Natural killer cell (primary cell): Measurements from ENCODE around the gene GRID1. TPM values are rescaled to one million over a fixed set of nuclear protein-coding genes. Genes with fewer than 3 reads are reported as not detected.

ENCODE experiments used
- ATAC-seq, 3 donors: fragments of 150-1000 bp in 2 of 3; fragments of 200-7000 bp in 1 of 3; cut with Tn5 transposase; 1 replicate in 1 of 3; 2 replicates in 2 of 3; pipeline ENCODE4 v1.10.0; 2021; ENCODE audit warnings: mild to moderate bottlenecking in 2 of 3, moderate library complexity in 2 of 3
- DNase-seq, 2 donors: peaks; one replicate each; pipeline versions ENCODE4 v3.0.0 to v3.0.0-alpha.2; 2013 to 2021; ENCODE audit warnings: mixed read lengths in 1 of 2
- H3K27ac ChIP-seq: one replicate; pipeline ENCODE4 v1.5.1; 2013; ENCODE audit warnings: mild to moderate bottlenecking, low read length
- H3K27me3 ChIP-seq: one replicate; pipeline ENCODE4 v1.6.1; 2013; ENCODE audit warnings: low read length; ENCODE audit not compliant: control insufficient read depth, insufficient read depth
- H3K36me3 ChIP-seq: one replicate; pipeline ENCODE4 v1.6.1; 2013; ENCODE audit warnings: low read length; ENCODE audit not compliant: control insufficient read depth, insufficient read depth
- H3K4me1 ChIP-seq: one replicate; pipeline ENCODE4 v1.6.1; 2013; ENCODE audit warnings: low read length; ENCODE audit not compliant: control insufficient read depth, insufficient read depth
- H3K4me3 ChIP-seq: one replicate; pipeline ENCODE4 v1.5.1; 2013; ENCODE audit warnings: low read length
- H3K9me3 ChIP-seq: one replicate; pipeline ENCODE4 v1.6.1; 2013; ENCODE audit warnings: low read length; ENCODE audit not compliant: control insufficient read depth, insufficient read depth
- H3K27ac Mint-ChIP-seq, 2 donors: one replicate each; pipeline ENCODE4 v1.8.0; 2022; ENCODE audit warnings: mild to moderate bottlenecking in 2 of 2, mixed read lengths in 2 of 2, moderate library complexity in 1 of 2
- H3K27me3 Mint-ChIP-seq, 2 donors: one replicate each; pipeline ENCODE4 v1.8.0; 2022; ENCODE audit warnings: low read depth in 2 of 2, mixed read lengths in 2 of 2
- H3K36me3 Mint-ChIP-seq: one replicate; pipeline ENCODE4 v1.8.0; 2022; ENCODE audit warnings: mixed read lengths
- H3K4me1 Mint-ChIP-seq, 2 donors: one replicate each; pipeline ENCODE4 v1.8.0; 2022; ENCODE audit warnings: mixed read lengths in 2 of 2
- H3K4me3 Mint-ChIP-seq: one replicate; pipeline ENCODE4 v1.8.0; 2022; ENCODE audit warnings: mild to moderate bottlenecking, moderate library complexity, mixed read lengths
- H3K9me3 Mint-ChIP-seq, 2 donors: one replicate each; pipeline ENCODE4 v1.8.0; 2022; ENCODE audit warnings: mixed read lengths in 2 of 2
- CTCF ChIP-seq: fragments of 200-600 bp; IDR thresholded peaks from one replicate; pipeline ENCODE4 v1.8.0; 2022; ENCODE audit warnings: antibody characterized with exemption
- WGBS: methylation state at CpG from one replicate; pipeline ENCODE4 v1.1.7; 2013; ENCODE audit warnings: missing lambda C conversion rate; ENCODE audit not compliant: insufficient coverage; 5-methylcytosine and 5-hydroxymethylcytosine counted together
- intact Hi-C: fragments of 100-400 bp; cut with micrococcal nuclease; formaldehyde crosslinking; loops from one replicate; pipeline ENCODE4 v1.14.2; 2022
- total RNA-seq, 4 donors: library from RNA; stranded (reverse); fragments of 120-200 nt in 1 of 4; gene quantifications; one replicate each; pipeline versions ENCODE4 v1.2.3 to v1.2.4, GENCODE V29; 2013 to 2022

GRID1 gene
- total RNA-seq, 3 donors from 2014 or later (not counting 1 experiment from before 2014, with no cell fraction given), result not detected

- no peak overlapping the region for H3K27ac ChIP-seq
- no peaks in the 10 kb centered on the region for H3K4me1 ChIP-seq
- no peaks in the 10 kb centered on the region for H3K9me3 ChIP-seq
- no peak for DNase-seq
- WGBS, result 85% methylated on average over 3 of the region's 4 CpGs
- no peak for TF ChIP-seq CTCF
- Mint-ChIP-seq H3K27ac (no peak overlapping the region), H3K4me1 (no peaks in the 10 kb centered on the region), H3K36me3 (no peaks in the 10 kb centered on the region), H3K4me3 (no peak overlapping the region), H3K27me3 (no peaks in the 10 kb centered on the region), H3K9me3 (no peaks in the 10 kb centered on the region)
- ATAC-seq, result no peak
- H3K27me3 ChIP-seq, result no peaks in the 10 kb centered on the region
- no peaks in the 10 kb centered on the region for H3K36me3 ChIP-seq
- intact Hi-C loops, result no loop called here
- no peak overlapping the region for H3K4me3 ChIP-seq
Measured at GRCh38 chr10:86105640-86106039, 261.0 kb downstream of the GRID1 start.

DNA sequence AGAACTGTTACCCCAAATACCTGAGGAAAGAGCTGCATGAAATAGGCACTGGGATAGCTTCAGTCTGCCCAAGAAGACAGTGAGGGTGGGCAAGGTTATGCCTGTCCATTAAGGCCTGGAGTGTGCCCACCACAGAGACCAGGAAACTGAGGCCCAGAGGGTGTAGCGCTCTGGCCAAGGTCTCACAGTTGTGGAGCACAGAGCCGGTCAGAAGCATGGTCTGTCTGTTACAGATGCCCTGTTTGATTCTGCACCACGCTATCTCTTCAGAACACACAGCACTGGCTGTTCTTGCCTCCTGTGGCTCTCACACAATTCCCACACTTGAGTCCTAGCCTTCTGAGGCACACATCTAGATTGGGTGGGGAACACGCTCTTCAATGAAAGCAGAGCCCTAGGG is 261.4 kb downstream of the GRID1 start:
- Histone ChIP-seq H3K4me3 (no peak overlapping the region), H3K27ac (no peak overlapping the region), H3K4me1 (no peaks in the 10 kb centered on the region), H3K27me3 (no peaks in the 10 kb centered on the region), H3K9me3 (no peaks in the 10 kb centered on the region), H3K36me3 (no peaks in the 10 kb centered on the region)
- intact Hi-C loops, result no loop called here
- DNase-seq (no peak), ATAC-seq (no peak)
- Mint-ChIP-seq H3K36me3 (no peaks in the 10 kb centered on the region), H3K9me3 (no peaks in the 10 kb centered on the region), H3K27me3 (no peaks in the 10 kb centered on the region), H3K4me1 (no peaks in the 10 kb centered on the region), H3K27ac (no peak overlapping the region), H3K4me3 (no peak overlapping the region)
- WGBS, result 94% methylated on average over 4 of the region's 4 CpGs
- TF ChIP-seq CTCF, result no peak

DNA sequence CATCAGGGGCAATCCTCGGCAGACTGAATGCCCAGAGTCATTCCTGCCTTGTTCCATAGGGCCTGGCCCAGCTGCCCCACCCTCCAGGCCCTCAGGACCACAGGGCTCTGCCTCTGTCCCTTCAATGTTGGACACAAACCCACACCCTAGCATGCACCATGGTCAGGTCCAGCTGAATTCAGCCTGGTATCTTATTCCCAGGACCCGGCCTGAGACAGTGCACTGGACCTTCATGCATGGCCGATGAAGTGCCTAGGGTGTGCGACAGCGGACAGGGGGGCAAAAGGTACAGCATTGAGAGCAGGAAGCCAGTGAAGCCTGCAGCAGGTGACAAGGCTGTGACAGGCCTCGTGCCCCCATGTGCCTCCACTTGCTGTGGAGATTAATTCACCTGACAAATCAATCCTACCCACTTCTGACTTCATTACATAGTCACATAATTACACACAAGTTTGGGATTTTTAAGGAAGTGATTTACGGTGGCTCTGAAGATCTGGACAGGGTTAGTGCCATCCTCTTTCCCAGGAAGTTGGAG is 261.9 kb downstream of the GRID1 start:
- no peak for TF ChIP-seq CTCF
- Histone ChIP-seq H3K4me3 (no peak overlapping the region), H3K4me1 (no peaks in the 10 kb centered on the region), H3K36me3 (no peaks in the 10 kb centered on the region), H3K27ac (no peak overlapping the region), H3K27me3 (no peaks in the 10 kb centered on the region), H3K9me3 (no peaks in the 10 kb centered on the region)
- Mint-ChIP-seq H3K9me3 (no peaks in the 10 kb centered on the region), H3K4me1 (no peaks in the 10 kb centered on the region), H3K36me3 (no peaks in the 10 kb centered on the region), H3K27ac (no peak overlapping the region), H3K4me3 (no peak overlapping the region), H3K27me3 (no peaks in the 10 kb centered on the region)
- DNase-seq (no peak), ATAC-seq (no peak)
- 85% methylated on average over 7 of the region's 7 CpGs for WGBS
- intact Hi-C loops, result no loop called here

- no peak overlapping the region for H3K27ac ChIP-seq
- intact Hi-C loops, result no loop called here
- no peak overlapping the region for H3K4me3 Mint-ChIP-seq
- no peaks in the 10 kb centered on the region for H3K9me3 Mint-ChIP-seq
- H3K4me1 Mint-ChIP-seq, result no peaks in the 10 kb centered on the region
- H3K4me1 ChIP-seq, result no peaks in the 10 kb centered on the region
- H3K4me3 ChIP-seq, result no peak overlapping the region
- no peak overlapping the region for H3K27ac Mint-ChIP-seq
- H3K27me3 Mint-ChIP-seq, result no peaks in the 10 kb centered on the region
- no peaks in the 10 kb centered on the region for H3K36me3 Mint-ChIP-seq
- ATAC-seq (no peak), DNase-seq (no peak)
- TF ChIP-seq CTCF, result no peak
- WGBS, result 38% methylated on average over 5 of the region's 5 CpGs
- H3K9me3 ChIP-seq, result no peaks in the 10 kb centered on the region
- H3K36me3 ChIP-seq, result no peaks in the 10 kb centered on the region
- H3K27me3 ChIP-seq, result no peaks in the 10 kb centered on the region
Measured at GRCh38 chr10:86104156-86104555, 262.4 kb downstream of the GRID1 start.
